HCT116 (cell line): Measurements from ENCODE around the gene LIN52. TPM values are rescaled to one million over a fixed set of nuclear protein-coding genes. Genes with fewer than 3 reads are reported as not detected.

ENCODE experiments used
- ATAC-seq: fragments of 200-7000 bp; cut with Tn5 transposase; 2 replicates; pipeline ENCODE4 v1.9.1; 2020; ENCODE audit warnings: mild to moderate bottlenecking, moderate library complexity
- BruUV-seq: library from RNA; stranded (reverse); fragments of 400-500 nt; replicated peaks from 2 replicates; lab custom pipeline; 2021; lab: Mats Ljungman, UMichigan
- CTCF ChIA-PET: fragments of 300-600 bp; sonication (Branson Sonifier 250); formaldehyde crosslinking; loops from one replicate; lab custom pipeline; 2021; ENCODE audit warnings: antibody characterized with exemption; lab: Charles Lee
- POLR2A ChIA-PET: fragments of 300-600, 350-600 bp; sonication (Branson Sonifier 250); formaldehyde crosslinking; loops from one replicate; lab custom pipeline; 2021; ENCODE audit warnings: antibody characterized with exemption; lab: Charles Lee
- RAD21 ChIA-PET, 2 experiments: fragments of 300-600 bp; sonication (Branson Sonifier 250); formaldehyde crosslinking; loops; one replicate each; lab custom pipeline; 2023; ENCODE audit warnings: low total read pairs in 2 of 2; ENCODE audit not compliant: uncharacterized antibody in 2 of 2, unreplicated experiment in 2 of 2, low non-redundant PET in 1 of 2; lab: Charles Lee
- DNase-seq: peaks from one replicate; pipeline ENCODE4 v3.0.0-alpha.2; 2010; ENCODE audit warnings: low read depth, low spot score
- H2AFZ ChIP-seq: fragments of 200-600 bp; shearing (Covaris generic), sonication (generic); 2 replicates; pipeline ENCODE4 v1.6.1; 2017; ENCODE audit warnings: low read depth, mixed run types, mixed read lengths, antibody characterized with exemption, low read length; ENCODE audit not compliant: poor library complexity, severe bottlenecking
- H3K27ac ChIP-seq: 2 replicates; pipeline ENCODE4 v1.5.1; 2012; ENCODE audit warnings: low read depth, low read length
- H3K27me3 ChIP-seq: fragments of 200-600 bp; sonication (generic); 2 replicates; pipeline ENCODE4 v1.6.1; 2016; ENCODE audit warnings: mixed run types, low read length, mixed read lengths; ENCODE audit not compliant: insufficient read depth
- H3K36me3 ChIP-seq, 2 experiments: fragments of 200-500 bp in 1 of 2; fragments of 200-600 bp in 1 of 2; sonication (Bioruptor generic) in 1 of 2; sonication (generic) in 1 of 2; 2 replicates each; pipeline versions ENCODE4 v1.5.1 to v1.6.1; 2014 to 2016; ENCODE audit warnings: low read length in 2 of 2, inconsistent platforms in 1 of 2, mixed read lengths in 1 of 2, mixed run types in 1 of 2; ENCODE audit not compliant: insufficient read depth in 2 of 2, control insufficient read depth in 1 of 2
- H3K4me1 ChIP-seq, 2 experiments: fragments of 200-600 bp in 1 of 2; sonication (generic) in 1 of 2; 2 replicates each; pipeline versions ENCODE4 v1.5.1 to v1.6.1; 2012 to 2017; ENCODE audit warnings: low read length in 2 of 2, inconsistent platforms in 1 of 2, mild to moderate bottlenecking in 1 of 2, mixed read lengths in 1 of 2, mixed run types in 1 of 2, moderate library complexity in 1 of 2; ENCODE audit not compliant: insufficient read depth in 2 of 2, control insufficient read depth in 1 of 2
- H3K4me2 ChIP-seq: fragments of 200-600 bp; sonication (generic); 2 replicates; pipeline ENCODE4 v1.6.1; 2017; ENCODE audit warnings: mixed run types, low read length, mixed read lengths
- H3K4me3 ChIP-seq, 2 experiments: fragments of 200-600 bp in 1 of 2; sonication (generic) in 1 of 2; replicated peaks in 1 of 2; 2 replicates each; pipeline ENCODE4 v1.5.1; 2011 to 2016; ENCODE audit warnings: low read length in 2 of 2, control low read depth in 1 of 2, low read depth in 1 of 2, mild to moderate bottlenecking in 1 of 2, mixed read lengths in 1 of 2, mixed run types in 1 of 2
- H3K79me2 ChIP-seq: fragments of 200-600 bp; sonication (generic); 2 replicates; pipeline ENCODE4 v1.6.1; 2017; ENCODE audit warnings: mild to moderate bottlenecking, mixed run types, low read length, moderate library complexity, mixed read lengths; ENCODE audit not compliant: insufficient read depth
- H3K9ac ChIP-seq: fragments of 200-600 bp; sonication (generic); 2 replicates; pipeline ENCODE4 v1.6.1; 2016; ENCODE audit warnings: low read length, mixed read lengths
- H3K9me2 ChIP-seq: fragments of 200-600 bp; sonication (generic), shearing (Covaris generic); 2 replicates; pipeline ENCODE4 v1.6.1; 2017; ENCODE audit warnings: mixed run types, mild to moderate bottlenecking, moderate library complexity; ENCODE audit not compliant: insufficient read depth
- H3K9me3 ChIP-seq, 2 experiments: fragments of 200-500 bp in 1 of 2; fragments of 200-600 bp in 1 of 2; sonication (Bioruptor generic) in 1 of 2; sonication (generic) in 1 of 2; 2 replicates each; pipeline ENCODE4 v1.6.1; 2014 to 2017; ENCODE audit warnings: low read length in 2 of 2, mixed read lengths in 2 of 2, inconsistent platforms in 1 of 2, low read depth in 1 of 2, mild to moderate bottlenecking in 1 of 2, mixed run types in 1 of 2, moderate library complexity in 1 of 2; ENCODE audit not compliant: control insufficient read depth in 1 of 2, insufficient read depth in 1 of 2
- H4K20me1 ChIP-seq: fragments of 200-600 bp; sonication (generic), shearing (Covaris generic); 2 replicates; pipeline ENCODE4 v1.6.1; 2017; ENCODE audit warnings: mixed run types, mild to moderate bottlenecking, moderate library complexity; ENCODE audit not compliant: insufficient read depth
- POLR2AphosphoS5 ChIP-seq: IDR thresholded peaks from 2 replicates; pipeline ENCODE4 v1.6.1; 2011; ENCODE audit warnings: mild to moderate bottlenecking, low read depth, low read length, moderate library complexity
- RAD21 ChIP-seq: IDR thresholded peaks from 2 replicates; pipeline ENCODE4 v1.6.1; 2012; ENCODE audit warnings: low read depth, mild to moderate bottlenecking
- SRF ChIP-seq: IDR thresholded peaks from 2 replicates; pipeline ENCODE4 v1.6.1; 2012; ENCODE audit warnings: low read depth
- ZNF274 ChIP-seq: fragments of 200-500 bp; sonication (Bioruptor generic); IDR thresholded peaks from 2 replicates; pipeline ENCODE4 v1.6.1; 2014; ENCODE audit warnings: mild to moderate bottlenecking, low read depth, low read length, inconsistent platforms
- intact Hi-C: fragments of 100-400 bp; cut with micrococcal nuclease; formaldehyde crosslinking; loops from 2 replicates; pipeline ENCODE4 v1.10.0; 2022
- total RNA-seq: library from RNA; stranded (reverse); gene quantifications from one replicate; pipeline ENCODE4 v1.2.1, GENCODE V29; 2021; ENCODE audit not compliant: unreplicated experiment
- TF ChIP-seq, protein P1 (sequence below), 3 experiments: fragments of 200-600 bp in 1 of 3; sonication (generic) in 1 of 3; IDR thresholded peaks in 2 of 3; conservative IDR thresholded peaks in 1 of 3; 2 replicates each; pipeline ENCODE4 v1.5.1; 2012 to 2017; ENCODE audit warnings: low read depth in 2 of 3, low read length in 2 of 3, antibody characterized with exemption in 1 of 3, borderline replicate concordance in 1 of 3, control low read depth in 1 of 3, mild to moderate bottlenecking in 1 of 3, mixed read lengths in 1 of 3, mixed run types in 1 of 3, moderate library complexity in 1 of 3; ENCODE audit not compliant: insufficient read depth in 1 of 3

Gene LIN52
- total RNA-seq, 1 experiment from 2014 or later, result 9.6 TPM

DNA sequence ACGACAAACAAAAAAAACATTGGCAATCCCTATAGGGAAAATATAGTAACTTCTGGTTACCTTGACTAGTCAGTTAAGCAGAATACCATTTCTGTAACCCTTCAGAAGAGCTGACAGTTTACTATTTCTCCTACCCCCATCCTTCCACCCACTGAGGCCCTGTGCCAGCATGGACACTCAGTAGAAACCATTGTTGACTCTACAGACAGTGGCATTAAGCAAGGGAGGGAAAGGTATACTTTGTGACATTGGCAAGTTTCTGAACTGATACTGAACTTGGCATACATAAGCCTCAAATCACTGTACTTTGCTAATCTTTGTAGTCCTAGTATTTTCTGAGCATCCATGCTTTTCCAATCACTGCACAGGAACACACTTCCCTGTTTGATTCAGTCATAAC is 121.1 kb downstream of the LIN52 start:
- Histone ChIP-seq H3K4me2 (no peak overlapping the region), H3K36me3 (no peaks in the 10 kb centered on the region; a peak in 1 of 4 replicates), H3K27ac (no peak overlapping the region), H3K4me1 (no peaks in the 10 kb centered on the region), H3K9ac (no peak overlapping the region), H3K27me3 (no peaks in the 10 kb centered on the region), H4K20me1 (no peaks in the 10 kb centered on the region), H3K4me3 (no peak overlapping the region), H3K79me2 (no peaks in the 10 kb centered on the region), H3K9me2 (no peaks in the 10 kb centered on the region), H2AFZ (no peak overlapping the region), H3K9me3 (no peaks in the 10 kb centered on the region)
- TF ChIP-seq, protein P1, sequence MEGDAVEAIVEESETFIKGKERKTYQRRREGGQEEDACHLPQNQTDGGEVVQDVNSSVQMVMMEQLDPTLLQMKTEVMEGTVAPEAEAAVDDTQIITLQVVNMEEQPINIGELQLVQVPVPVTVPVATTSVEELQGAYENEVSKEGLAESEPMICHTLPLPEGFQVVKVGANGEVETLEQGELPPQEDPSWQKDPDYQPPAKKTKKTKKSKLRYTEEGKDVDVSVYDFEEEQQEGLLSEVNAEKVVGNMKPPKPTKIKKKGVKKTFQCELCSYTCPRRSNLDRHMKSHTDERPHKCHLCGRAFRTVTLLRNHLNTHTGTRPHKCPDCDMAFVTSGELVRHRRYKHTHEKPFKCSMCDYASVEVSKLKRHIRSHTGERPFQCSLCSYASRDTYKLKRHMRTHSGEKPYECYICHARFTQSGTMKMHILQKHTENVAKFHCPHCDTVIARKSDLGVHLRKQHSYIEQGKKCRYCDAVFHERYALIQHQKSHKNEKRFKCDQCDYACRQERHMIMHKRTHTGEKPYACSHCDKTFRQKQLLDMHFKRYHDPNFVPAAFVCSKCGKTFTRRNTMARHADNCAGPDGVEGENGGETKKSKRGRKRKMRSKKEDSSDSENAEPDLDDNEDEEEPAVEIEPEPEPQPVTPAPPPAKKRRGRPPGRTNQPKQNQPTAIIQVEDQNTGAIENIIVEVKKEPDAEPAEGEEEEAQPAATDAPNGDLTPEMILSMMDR (IDR thresholded peaks at IDR 0.05 in 2 of 3, conservative IDR thresholded peaks at IDR 0.05 in 1 of 3; ENCODE audit: borderline replicate concordance in 1 of 3, insufficient read depth in 1 of 3, low read depth in 2 of 3, low read length in 2 of 3), result no peak
- TF ChIP-seq SRF (no peak), RAD21 (no peak), POLR2AphosphoS5 (no peak)
- intact Hi-C loops, result loop anchor here (10.0 kb wide), 1 partner anchor 269 kb away; no protein-coding TSS in a partner anchor
- ChIA-PET POLR2A (no interaction called here), CTCF (no interaction called here), RAD21 (no interaction called here)
- no TSS peak for BruUV-seq
- DNase-seq (no peak), ATAC-seq (no peak)

DNA sequence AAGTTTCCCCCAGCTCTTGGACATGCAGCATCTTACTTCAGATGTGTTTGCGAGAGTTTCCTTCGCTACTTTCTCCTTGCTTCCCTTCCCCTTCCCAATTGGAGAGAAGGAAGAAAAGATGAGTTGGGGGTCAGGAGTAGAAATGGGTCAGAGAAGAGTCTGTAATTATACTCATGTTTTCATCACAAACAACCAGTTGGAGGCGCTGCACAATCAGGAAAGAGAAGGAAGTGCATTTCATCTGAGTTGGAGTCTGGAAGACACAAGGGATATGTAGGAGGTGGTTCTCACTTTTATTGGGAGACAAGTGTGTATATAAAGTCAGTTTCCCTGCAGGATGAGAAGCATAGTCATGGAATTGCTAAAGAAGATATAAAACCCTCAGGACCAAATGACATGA is 123.2 kb downstream of the LIN52 start:
- CTCF ChIA-PET, result no interaction called here
- no peak overlapping the region for H3K9ac ChIP-seq
- H4K20me1 ChIP-seq, result no peaks in the 10 kb centered on the region
- no peaks in the 10 kb centered on the region for H3K79me2 ChIP-seq
- no peak overlapping the region for H3K27ac ChIP-seq
- H2AFZ ChIP-seq, result no peak overlapping the region
- H3K36me3 ChIP-seq, result no peaks in the 10 kb centered on the region; a peak in 1 of 4 replicates
- H3K9me3 ChIP-seq, result no peaks in the 10 kb centered on the region
- TF ChIP-seq, protein P1 (IDR thresholded peaks at IDR 0.05 in 2 of 3, conservative IDR thresholded peaks at IDR 0.05 in 1 of 3; ENCODE audit: borderline replicate concordance in 1 of 3, insufficient read depth in 1 of 3, low read depth in 2 of 3, low read length in 2 of 3), result peak; percentile 43 to 65 (median 53); a peak in 5 of 6 replicates
- no peak for TF ChIP-seq ZNF274
- peak; percentile 62 for TF ChIP-seq RAD21
- TF ChIP-seq, all 23 proteins: peak for 2
- Histone ChIP-seq H3K4me3 (no peak overlapping the region), H3K27me3 (no peaks in the 10 kb centered on the region), H3K4me2 (no peak overlapping the region), H3K4me1 (no peaks in the 10 kb centered on the region), H3K9me2 (no peaks in the 10 kb centered on the region)
- ATAC-seq (peak; percentile 58; the same call in 1 of the 2 replicates), DNase-seq (peak; percentile 16)
- ChIA-PET POLR2A (no interaction called here), RAD21 (no interaction called here)
- no TSS peak for BruUV-seq
- intact Hi-C loops, result loop anchor here (10.0 kb wide), 1 partner anchor 267 kb away; no protein-coding TSS in a partner anchor
